SK-N-SH treated with all-trans-retinoic acid at 6 μM for 48 hours (cell line): ENCODE results near the gene IGF2BP1.

Experiments used
- ATAC-seq: fragments of 200-7000 bp; cut with Tn5 transposase; 3 replicates; pipeline ENCODE4 v1.9.1; 2020; ENCODE audit warnings: mild to moderate bottlenecking, moderate library complexity
- ARNTL ChIP-seq: fragments of 450-650 bp; formaldehyde crosslinking; IDR thresholded peaks from 2 replicates; pipeline ENCODE4 v1.5.0; 2020; ENCODE audit warnings: low read depth, mild to moderate bottlenecking, moderate library complexity, borderline replicate concordance
- BACH2 ChIP-seq: fragments of 250-450 bp; sonication (Bioruptor Pico); IDR thresholded peaks from 2 replicates; pipeline ENCODE4 v1.9.0; 2021; ENCODE audit warnings: mild to moderate bottlenecking, borderline replicate concordance
- CREB5 ChIP-seq: fragments of 250-450 bp; sonication (Bioruptor Pico); IDR thresholded peaks from 2 replicates; pipeline ENCODE4 v1.5.1; 2020; ENCODE audit warnings: low read depth, mild to moderate bottlenecking, moderate library complexity
- CSDC2 ChIP-seq: fragments of 250-450 bp; sonication (Bioruptor Pico); IDR thresholded peaks from 2 replicates; pipeline ENCODE4 v1.5.0; 2020; ENCODE audit warnings: mild to moderate bottlenecking, moderate library complexity
- CSRNP3 ChIP-seq: fragments of 250-450 bp; sonication (Bioruptor Pico); IDR thresholded peaks from 2 replicates; pipeline ENCODE4 v1.5.1; 2021; ENCODE audit warnings: mild to moderate bottlenecking, moderate library complexity
- ESRRG ChIP-seq: fragments of 250-450 bp; sonication (Bioruptor Pico); IDR thresholded peaks from 2 replicates; pipeline ENCODE4 v1.6.1; 2021; ENCODE audit warnings: mild to moderate bottlenecking
- GLIS3 ChIP-seq: fragments of 250-450 bp; sonication (Bioruptor Pico); IDR thresholded peaks from 2 replicates; pipeline ENCODE4 v1.5.0; 2020; ENCODE audit warnings: mild to moderate bottlenecking, moderate library complexity
- ISL1 ChIP-seq: fragments of 250-450 bp; sonication (Bioruptor Pico); IDR thresholded peaks from 2 replicates; pipeline ENCODE4 v2.1.2; 2022; ENCODE audit warnings: mild to moderate bottlenecking, moderate library complexity
- PATZ1 ChIP-seq: fragments of 250-450 bp; sonication (Bioruptor Pico); IDR thresholded peaks from 2 replicates; pipeline ENCODE4 v1.8.0; 2020; ENCODE audit warnings: mild to moderate bottlenecking, moderate library complexity, borderline replicate concordance
- POU6F1 ChIP-seq: fragments of 250-450 bp; sonication (Bioruptor Pico); IDR thresholded peaks from 2 replicates; pipeline ENCODE4 v1.8.0; 2021; ENCODE audit warnings: low read depth, mild to moderate bottlenecking, moderate library complexity, borderline replicate concordance
- PPARA ChIP-seq: fragments of 250-450 bp; sonication (Bioruptor Pico); IDR thresholded peaks from 2 replicates; pipeline ENCODE4 v1.5.0; 2020; ENCODE audit warnings: mild to moderate bottlenecking, borderline replicate concordance
- RARB ChIP-seq: fragments of 250-450 bp; sonication (Bioruptor Pico); IDR thresholded peaks from 2 replicates; pipeline ENCODE4 v1.8.0; 2021; ENCODE audit warnings: mild to moderate bottlenecking, moderate library complexity
- SNAI2 ChIP-seq: fragments of 250-450 bp; sonication (Bioruptor Pico); IDR thresholded peaks from 2 replicates; pipeline ENCODE4 v1.5.0; 2020; ENCODE audit warnings: mild to moderate bottlenecking, moderate library complexity
- TCF4 ChIP-seq: fragments of 250-450 bp; sonication (Bioruptor Pico); IDR thresholded peaks from 2 replicates; pipeline ENCODE4 v1.8.0; 2021; ENCODE audit warnings: mild to moderate bottlenecking, moderate library complexity, borderline replicate concordance
- TSHZ2 ChIP-seq: fragments of 250-450 bp; sonication (Bioruptor Pico); IDR thresholded peaks from 2 replicates; pipeline ENCODE4 v1.5.0; 2020; ENCODE audit warnings: mild to moderate bottlenecking, moderate library complexity
- ZFP3 ChIP-seq: fragments of 250-450 bp; sonication (Bioruptor Pico); IDR thresholded peaks from 2 replicates; pipeline ENCODE4 v1.5.0; 2020; ENCODE audit warnings: mild to moderate bottlenecking, moderate library complexity
- ZFP30 ChIP-seq: fragments of 450-650 bp; formaldehyde crosslinking; IDR thresholded peaks from 2 replicates; pipeline ENCODE4 v1.5.0; 2022; ENCODE audit warnings: mild to moderate bottlenecking, moderate library complexity
- ZNF565 ChIP-seq: fragments of 450-650 bp; formaldehyde crosslinking; conservative IDR thresholded peaks from 2 replicates; pipeline ENCODE4 v1.5.0; 2020; ENCODE audit warnings: low read depth, mild to moderate bottlenecking, moderate library complexity
- ZNF70 ChIP-seq: fragments of 450-650 bp; formaldehyde crosslinking; IDR thresholded peaks from 2 replicates; pipeline ENCODE4 v1.5.0; 2020; ENCODE audit warnings: mild to moderate bottlenecking, moderate library complexity
- ZNF8 ChIP-seq: fragments of 450-650 bp; formaldehyde crosslinking; IDR thresholded peaks from 2 replicates; pipeline ENCODE4 v1.5.0; 2020; ENCODE audit warnings: mild to moderate bottlenecking, moderate library complexity

Gene IGF2BP1

GRCh38 chr17:49049265-49049664 lies 52.1 kb downstream of the IGF2BP1 start:
- no peak for TF ChIP-seq ZNF565
- no peak for TF ChIP-seq PATZ1
- no peak for TF ChIP-seq CREB5
- no peak for TF ChIP-seq ZNF70 (CRISPR knock-in tag)
- no peak for TF ChIP-seq CSDC2
- ATAC-seq: no peak

GRCh38 chr17:49050611-49051010 lies 53.4 kb downstream of the IGF2BP1 start:
- TF ChIP-seq ZFP30: no peak
- no peak for TF ChIP-seq SNAI2 (CRISPR knock-in tag)
- TF ChIP-seq PATZ1: no peak
- no peak for TF ChIP-seq ISL1
- TF ChIP-seq BACH2 (CRISPR knock-in tag): no peak
- no peak for TF ChIP-seq ZNF565
- no peak for TF ChIP-seq RARB (CRISPR knock-in tag)
- no peak for TF ChIP-seq ESRRG (CRISPR knock-in tag)
- no peak for ATAC-seq

GRCh38 chr17:49051269-49051668 lies 54.1 kb downstream of the IGF2BP1 start:
- no peak for ATAC-seq
- TF ChIP-seq GLIS3 (no peak), TSHZ2 (CRISPR knock-in tag) (no peak), ZFP3 (CRISPR knock-in tag) (no peak), ZNF8 (CRISPR knock-in tag) (no peak)

- no peak for TF ChIP-seq BACH2 (CRISPR knock-in tag)
- ATAC-seq: peak; percentile 26
Observed at GRCh38 chr17:49053171-49053829, 56.1 kb downstream of the IGF2BP1 start.

- no peak for ATAC-seq
- no peak for TF ChIP-seq ZFP3 (CRISPR knock-in tag)
- no peak for TF ChIP-seq ZNF8 (CRISPR knock-in tag)
- TF ChIP-seq BACH2 (CRISPR knock-in tag): no peak
- no peak for TF ChIP-seq SNAI2 (CRISPR knock-in tag)
- no peak for TF ChIP-seq PPARA (CRISPR knock-in tag)
- TF ChIP-seq TCF4 (CRISPR knock-in tag): no peak
- TF ChIP-seq ZNF70 (CRISPR knock-in tag): no peak
- TF ChIP-seq CSDC2: no peak
- no peak for TF ChIP-seq ESRRG (CRISPR knock-in tag)
- no peak for TF ChIP-seq RARB (CRISPR knock-in tag)
- TF ChIP-seq POU6F1 (CRISPR knock-in tag): no peak
- TF ChIP-seq ISL1: no peak
- no peak for TF ChIP-seq GLIS3
- no peak for TF ChIP-seq ZNF565
- no peak for TF ChIP-seq ARNTL (CRISPR knock-in tag)
- no peak for TF ChIP-seq CSRNP3
- no peak for TF ChIP-seq ZFP30
Observed at GRCh38 chr17:49054342-49055092, 57.3 kb downstream of the IGF2BP1 start.
